ENCODE data around the gene KCNQ1. TPM values are rescaled to one million over a fixed set of nuclear protein-coding genes. Genes with fewer than 3 reads are reported as not detected.

The KCNQ1 gene
- total RNA-seq, 1 experiment from 2014 or later: 2.3 TPM

- Histone ChIP-seq H2BK20ac (ENCODE audit: low read depth, low read length, poor library complexity, severe bottlenecking) (no peak overlapping the region), H3K9ac (ENCODE audit: extremely low read depth, insufficient read length, low read length) (no peak overlapping the region), H3K18ac (ENCODE audit: insufficient read length, low read depth, low read length) (no peak overlapping the region), H2BK12ac (ENCODE audit: insufficient read length, low read depth, low read length) (no peak overlapping the region), H3K79me1 (ENCODE audit: insufficient read depth, low read depth, low read length, poor library complexity, severe bottlenecking) (no peaks in the 10 kb centered on the region), H3K4me2 (ENCODE audit: insufficient read depth, insufficient read length, low read length) (no peak overlapping the region), H4K8ac (replicated peaks; ENCODE audit: insufficient read length, low read depth, low read length) (no peak overlapping the region), H3K27ac (ENCODE audit: insufficient read length, low read depth, low read length) (no peak overlapping the region), H3K4ac (ENCODE audit: low read depth, low read length) (no peak overlapping the region), H2BK5ac (ENCODE audit: insufficient read length, low read length) (no peak overlapping the region), H3K9me3 (ENCODE audit: control insufficient read depth, low read depth, low read length) (no peaks in the 10 kb centered on the region), H3K4me1 (ENCODE audit: insufficient read depth, low read length) (no peaks in the 10 kb centered on the region), H3T11ph (ENCODE audit: low read length) (no peak overlapping the region), H3K27me3 (ENCODE audit: insufficient read depth, low read length) (peaks cover 6% of the 10 kb centered on the region; the same call in 1 of the 2 replicates), H3K23me2 (ENCODE audit: insufficient read length, low read depth, low read length, poor library complexity, severe bottlenecking) (no peaks in the 10 kb centered on the region), H2AFZ (ENCODE audit: low read length) (no peak overlapping the region), H2BK120ac (ENCODE audit: low read depth, low read length, poor library complexity, severe bottlenecking) (no peak overlapping the region), H3K79me2 (ENCODE audit: insufficient read depth, low read length) (no peaks in the 10 kb centered on the region), H4K20me1 (ENCODE audit: control insufficient read depth, insufficient read depth, insufficient read length) (no peaks in the 10 kb centered on the region), H3K56ac (ENCODE audit: insufficient read length, low read depth, low read length) (no peak overlapping the region), H3K23ac (ENCODE audit: insufficient read length, low read depth, low read length) (no peak overlapping the region), H3K14ac (ENCODE audit: insufficient read depth, low read length) (no peak overlapping the region; the same call in 1 of the 2 replicates), H4K5ac (ENCODE audit: insufficient read length, low read depth, low read length) (no peak overlapping the region), H4K91ac (ENCODE audit: insufficient read length, low read depth, low read length) (no peak overlapping the region), H2AK5ac (ENCODE audit: insufficient read length, low read length) (no peak overlapping the region), H2BK15ac (ENCODE audit: low read depth, low read length) (no peak overlapping the region)
- Mint-ChIP-seq H3K27me3 (ENCODE audit: low read depth) (peaks cover 95% of the 10 kb centered on the region), H3K27ac (no peak overlapping the region), H3K4me3 (no peak overlapping the region), H3K4me1 (peaks cover 0 to 9% of the 10 kb centered on the region in 2 experiments; a peak in 1 of 4 replicates), H3K36me3 (ENCODE audit: insufficient read depth in 1 of 3, low read depth in 3 of 3) (no peaks in the 10 kb centered on the region), H3K9me3 (no peaks in the 10 kb centered on the region; a peak in 1 of 5 replicates)
- no CpG with 5 or more reads among the region's 11 CpGs for WGBS (ENCODE audit: extremely low coverage, insufficient read length, low lambda C conversion rate)
- no peak for TF ChIP-seq CTCF (conservative IDR thresholded peaks at IDR 0.05)
- no peak for DNase-seq
Observed at GRCh38 chr11:2748061-2748813, 303.4 kb downstream of the KCNQ1 start.

Data from H9 (cell line).